AG10803 (cell line): ENCODE measurements around the gene MOB3C.

Experiments
- DNase-seq: peaks from one replicate; pipeline ENCODE4 v3.0.0; 2010; ENCODE audit warnings: low read depth
- H3K4me3 ChIP-seq: 2 replicates; pipeline ENCODE4 v1.5.1; 2011; ENCODE audit warnings: mild to moderate bottlenecking, low read length, control low read depth
- TF ChIP-seq, protein P1 (sequence below): conservative IDR thresholded peaks from 2 replicates; pipeline ENCODE4 v1.5.1; 2011; ENCODE audit warnings: mild to moderate bottlenecking, low read length, control low read depth, inconsistent platforms

MOB3C gene

DNA sequence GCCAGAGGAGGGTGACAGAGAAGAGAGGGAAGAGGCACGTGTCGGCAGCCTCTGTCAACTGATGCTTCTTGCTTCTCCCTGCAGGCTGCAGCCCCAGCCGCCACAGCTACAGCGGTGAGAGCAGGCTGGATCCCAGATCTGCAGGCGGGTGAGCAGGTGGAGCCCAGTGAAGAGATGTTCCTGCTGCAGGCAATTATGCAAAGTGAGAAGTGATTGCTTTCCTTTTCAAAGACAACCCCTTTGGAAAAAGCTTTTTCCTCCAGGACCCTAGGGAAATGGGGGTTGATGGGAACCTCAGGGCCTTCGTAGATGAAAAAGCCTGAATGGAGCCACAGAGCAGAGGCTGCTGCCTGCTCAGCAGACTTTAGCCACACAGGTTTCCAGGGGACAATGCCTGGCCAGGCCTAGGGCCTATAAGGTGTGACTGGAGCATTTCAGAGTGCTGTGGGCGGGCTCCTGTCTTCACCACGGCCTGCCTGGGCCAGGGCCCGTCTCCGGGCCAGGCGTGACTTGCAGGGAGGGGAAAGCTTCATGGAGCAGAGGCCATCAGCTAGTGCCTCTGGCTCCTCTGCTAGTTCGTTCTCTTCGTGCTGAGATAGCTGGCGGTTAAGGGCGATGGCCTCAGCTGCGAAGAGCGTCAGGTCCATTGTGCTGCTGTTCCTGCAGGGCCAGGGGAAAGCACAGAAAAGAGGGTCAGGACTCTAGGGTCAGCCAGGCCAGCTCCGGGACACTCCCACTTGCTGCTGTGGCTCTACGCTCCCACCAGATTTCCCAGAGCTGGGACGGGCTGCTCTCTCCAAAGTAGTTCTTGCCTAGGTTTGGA is 58.3 kb downstream of the MOB3C start:
- no peak for DNase-seq
- no peak overlapping the region for H3K4me3 ChIP-seq
- TF ChIP-seq, protein P1, sequence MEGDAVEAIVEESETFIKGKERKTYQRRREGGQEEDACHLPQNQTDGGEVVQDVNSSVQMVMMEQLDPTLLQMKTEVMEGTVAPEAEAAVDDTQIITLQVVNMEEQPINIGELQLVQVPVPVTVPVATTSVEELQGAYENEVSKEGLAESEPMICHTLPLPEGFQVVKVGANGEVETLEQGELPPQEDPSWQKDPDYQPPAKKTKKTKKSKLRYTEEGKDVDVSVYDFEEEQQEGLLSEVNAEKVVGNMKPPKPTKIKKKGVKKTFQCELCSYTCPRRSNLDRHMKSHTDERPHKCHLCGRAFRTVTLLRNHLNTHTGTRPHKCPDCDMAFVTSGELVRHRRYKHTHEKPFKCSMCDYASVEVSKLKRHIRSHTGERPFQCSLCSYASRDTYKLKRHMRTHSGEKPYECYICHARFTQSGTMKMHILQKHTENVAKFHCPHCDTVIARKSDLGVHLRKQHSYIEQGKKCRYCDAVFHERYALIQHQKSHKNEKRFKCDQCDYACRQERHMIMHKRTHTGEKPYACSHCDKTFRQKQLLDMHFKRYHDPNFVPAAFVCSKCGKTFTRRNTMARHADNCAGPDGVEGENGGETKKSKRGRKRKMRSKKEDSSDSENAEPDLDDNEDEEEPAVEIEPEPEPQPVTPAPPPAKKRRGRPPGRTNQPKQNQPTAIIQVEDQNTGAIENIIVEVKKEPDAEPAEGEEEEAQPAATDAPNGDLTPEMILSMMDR = no peak
